ENCODE results near the gene PLEKHG7.

GRCh38 chr12:92721130-92721529 lies 18.3 kb downstream of the PLEKHG7 start:
- no peak for TF ChIP-seq CTCF (IDR thresholded peaks at IDR 0.05)
- no peak for TF ChIP-seq POLR2A (IDR thresholded peaks at IDR 0.05)
- no peak for TF ChIP-seq POLR2AphosphoS5 (IDR thresholded peaks at IDR 0.05)
